ENCODE measurements around the gene MAFG. TPM values are rescaled to one million over a fixed set of nuclear protein-coding genes. Genes with fewer than 3 reads are reported as not detected.
A peak's percentile ranks its signal among the peaks of the same experiment; 100 is the strongest.

The MAFG gene
- total RNA-seq, 2 experiments from 2014 or later: 10.8 to 13.3 TPM

- peak overlapping the region; percentile 95 for H3K27ac Mint-ChIP-seq
- DNase-seq: peak in 2 of 14 experiments; percentile 20 to 54
- Histone ChIP-seq H3K36me3 (ENCODE audit: insufficient read depth, low read length) (peaks cover 40% of the 10 kb centered on the region), H3K4me3 (ENCODE audit: low read length) (no peak overlapping the region), H3K27ac (ENCODE audit: low read depth in 1 of 2, low read length in 2 of 2) (peak overlapping the region in 1 of 2 donors; percentile 42), H3K27me3 (ENCODE audit: control insufficient read depth in 1 of 2, insufficient read depth in 2 of 2, low read length in 2 of 2) (peaks cover 0 to 3% of the 10 kb centered on the region in 2 experiments), H3K9me3 (ENCODE audit: control insufficient read depth in 1 of 2, insufficient read depth in 1 of 2, low read length in 2 of 2) (peaks cover 0 to 3% of the 10 kb centered on the region in 2 experiments), H3K4me1 (ENCODE audit: insufficient read depth, low read length) (peaks cover 71% of the 10 kb centered on the region)
- no peak for TF ChIP-seq CTCF (IDR thresholded peaks at IDR 0.05)
- H3K36me3 Mint-ChIP-seq (ENCODE audit: low read depth): peaks cover 55% of the 10 kb centered on the region
- peak overlapping the region; percentile 42 for H3K4me3 Mint-ChIP-seq
- POLR2A ChIA-PET: interaction anchor here (2.2 to 4.6 kb wide), 4 partner anchors 7 to 58 kb away, joined by 10 to 63 read pairs (median 18); partner anchors contain the start of genes ALYREF, ANAPC11, MAFG and MCRIP1
- CTCF ChIA-PET: interaction anchor here (1.0 to 1.7 kb wide), 3 partner anchors 23 to 185 kb away, joined by 3 to 5 read pairs (median 3); partner anchors contain the start of genes ANAPC11, ARL16, HGS and MAFG
- peaks cover 35% of the 10 kb centered on the region for H3K4me1 Mint-ChIP-seq (ENCODE audit: low read depth)
- H3K27me3 Mint-ChIP-seq: no peaks in the 10 kb centered on the region
- ATAC-seq (ENCODE audit: poor library complexity): no peak
- intact Hi-C loops (cut with DNase I, micrococcal nuclease): loop anchor here in 1 of 2 experiments (10.0 kb wide), 1 partner anchor 354 kb away; the partner anchor contains the start of gene ACTG1
- no peaks in the 10 kb centered on the region for H3K9me3 Mint-ChIP-seq
Observed at GRCh38 chr17:81868674-81869220, 58.8 kb downstream of the MAFG start.

Other genes starting within 250 kb of the MAFG start
- gene ARL16, start 243.9 kb downstream of the MAFG start, total RNA-seq: 10 to 100 TPM; 35.7 to 38.5 TPM
- 100 to 1,000 TPM; 118 to 127 TPM for gene HGS, start 243.7 kb downstream of the MAFG start, total RNA-seq
- gene MRPL12, start 224.4 kb downstream of the MAFG start, total RNA-seq: 10 to 100 TPM; 26.2 to 26.5 TPM
- gene SLC25A10, start 215.5 kb downstream of the MAFG start, total RNA-seq: 1 to 10 TPM; 4.6 TPM
- not detected for gene GCGR, start 123.6 kb downstream of the MAFG start, total RNA-seq
- gene MCRIP1, start 94.4 kb downstream of the MAFG start, total RNA-seq: 10 to 100 TPM; 36.9 to 37.7 TPM
- not detected for gene PPP1R27, start 92.7 kb downstream of the MAFG start, total RNA-seq
- gene P4HB, start 67.2 kb downstream of the MAFG start, total RNA-seq: 100 to 1,000 TPM; 223 to 233 TPM
- 100 to 1,000 TPM; 706 to 715 TPM for gene ARHGDIA, start 56.4 kb downstream of the MAFG start, total RNA-seq
- gene ALYREF, start 36.1 kb downstream of the MAFG start, total RNA-seq: 100 to 1,000 TPM in 1 of 2 experiments, 10 to 100 TPM in 1; 93.3 to 101 TPM
- gene ANAPC11, start 36.0 kb downstream of the MAFG start, total RNA-seq: 10 to 100 TPM; 27.9 to 28.9 TPM
- gene NPB, start 25.5 kb downstream of the MAFG start, total RNA-seq: under 1 TPM in 1 of 2 experiments, not detected in 1; 0.20 TPM
- gene PCYT2, start 16.3 kb downstream of the MAFG start, total RNA-seq: 10 to 100 TPM; 18.7 to 18.9 TPM
- 10 to 100 TPM; 56.7 to 57.5 TPM for gene SIRT7, start 9.6 kb downstream of the MAFG start, total RNA-seq
- 1 to 10 TPM in 1 of 2 experiments, under 1 TPM in 1; 0.38 to 1.0 TPM for gene PYCR1, start 9.6 kb upstream of the MAFG start, total RNA-seq
- gene MYADML2, start 19.5 kb upstream of the MAFG start, total RNA-seq: not detected
- not detected for gene NOTUM, start 33.5 kb upstream of the MAFG start, total RNA-seq
- gene ASPSCR1, start 49.9 kb upstream of the MAFG start, total RNA-seq: 10 to 100 TPM; 19.1 to 22.7 TPM
- 10 to 100 TPM; 14.9 to 19.6 TPM for gene CENPX, start 95.1 kb upstream of the MAFG start, total RNA-seq
- gene LRRC45, start 95.6 kb upstream of the MAFG start, total RNA-seq: 10 to 100 TPM; 17.7 to 17.9 TPM
- gene RAC3, start 103.9 kb upstream of the MAFG start, total RNA-seq: 1 to 10 TPM; 3.3 to 5.3 TPM
- 100 to 1,000 TPM; 103 to 119 TPM for gene DCXR, start 110.0 kb upstream of the MAFG start, total RNA-seq
- 10 to 100 TPM; 28.1 to 31.2 TPM for gene RFNG, start 124.1 kb upstream of the MAFG start, total RNA-seq
- 10 to 100 TPM; 64.6 to 69.3 TPM for gene GPS1, start 124.2 kb upstream of the MAFG start, total RNA-seq
- 100 to 1,000 TPM; 160 to 163 TPM for gene DUS1L, start 138.1 kb upstream of the MAFG start, total RNA-seq
- gene FASN, start 170.5 kb upstream of the MAFG start, total RNA-seq: 100 to 1,000 TPM; 168 to 174 TPM

Data from CD4-positive, alpha-beta T cell (primary cell).